Measurements from ENCODE around the gene PHLDA2.

The PHLDA2 gene

GRCh38 chr11:2901854-2902783 is 27.1 kb downstream of the PHLDA2 start:
- DNase-seq (ENCODE audit: low read depth) = peak; percentile 89
- peak overlapping the region; percentile 64 for H3K4me3 ChIP-seq (replicated peaks; ENCODE audit: low read depth, low read length)
- no peak for TF ChIP-seq CTCF (IDR thresholded peaks at IDR 0.05; ENCODE audit: low read length, missing control alignments)

GRCh38 chr11:2901196-2901796 is 27.9 kb downstream of the PHLDA2 start:
- no peak for TF ChIP-seq CTCF (IDR thresholded peaks at IDR 0.05; ENCODE audit: low read length, missing control alignments)
- no peak for DNase-seq (ENCODE audit: low read depth)
- H3K4me3 ChIP-seq (replicated peaks; ENCODE audit: low read depth, low read length) = peak overlapping the region; percentile 64

DNA sequence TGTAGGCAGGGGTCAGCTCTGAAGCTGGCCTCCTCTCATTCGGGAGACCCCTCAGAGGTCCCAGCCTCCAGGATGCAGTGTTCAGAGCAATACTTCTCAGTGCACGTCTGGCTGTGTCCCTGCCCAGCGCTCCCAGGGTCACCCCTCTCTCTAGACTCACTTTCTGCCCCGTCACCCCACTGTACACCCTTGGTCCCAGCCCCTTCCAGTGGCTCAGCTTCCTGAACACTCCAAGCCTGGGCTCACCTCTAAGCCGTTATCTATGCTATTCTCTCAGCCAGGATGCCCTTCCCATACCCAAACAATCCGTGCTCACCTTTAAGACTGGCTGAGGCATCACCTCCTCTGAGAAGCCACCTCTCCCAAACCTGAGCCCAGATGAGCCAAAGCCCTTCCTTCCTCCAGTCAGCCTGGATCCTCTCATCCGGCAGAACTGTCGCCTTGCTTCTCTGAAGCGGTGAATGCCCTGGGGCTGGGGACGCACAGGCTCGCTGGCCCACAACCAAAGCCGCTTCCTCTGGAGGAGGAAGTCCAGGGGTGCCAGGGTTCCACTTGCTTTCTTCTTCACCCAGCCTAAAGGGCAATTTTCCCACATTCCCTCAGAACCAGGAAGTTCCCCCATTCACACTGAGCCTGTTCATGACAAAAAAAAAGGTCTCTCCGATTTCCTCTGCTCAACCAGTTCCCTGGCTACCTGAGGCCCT is 30.0 kb downstream of the PHLDA2 start:
- no peak for TF ChIP-seq CTCF (IDR thresholded peaks at IDR 0.05; ENCODE audit: low read length, missing control alignments)
- no peak overlapping the region for H3K4me3 ChIP-seq (replicated peaks; ENCODE audit: low read depth, low read length)

GRCh38 chr11:2898366-2899079 is 30.7 kb downstream of the PHLDA2 start:
- peak; percentile 94 for DNase-seq (ENCODE audit: low read depth)
- H3K4me3 ChIP-seq (replicated peaks; ENCODE audit: low read depth, low read length) = no peak overlapping the region
- no peak for TF ChIP-seq CTCF (IDR thresholded peaks at IDR 0.05; ENCODE audit: low read length, missing control alignments)

More for the DNA sequence above, 30.0 kb downstream of the PHLDA2 start:
- no peak for DNase-seq (ENCODE audit: low read depth)

DNA sequence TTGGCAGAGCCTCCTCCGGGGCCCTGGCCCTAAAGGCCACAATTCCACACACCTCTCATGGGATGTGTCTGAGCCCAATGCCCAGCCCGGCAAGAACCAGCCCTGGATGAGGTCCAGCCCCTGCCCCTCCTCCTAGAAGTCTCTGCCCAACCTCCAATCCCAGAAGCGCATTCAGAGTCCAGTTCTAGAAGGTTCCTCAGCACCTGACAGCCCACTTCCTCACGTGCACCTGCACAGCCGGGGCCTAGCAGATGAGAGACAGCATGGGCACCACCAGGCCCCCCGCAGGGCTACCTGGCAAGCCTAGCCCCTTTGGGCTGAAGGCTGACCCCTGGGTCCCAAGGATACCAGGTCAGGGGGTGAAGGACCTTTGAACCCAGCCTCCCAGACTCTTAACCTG is 32.2 kb downstream of the PHLDA2 start:
- H3K4me3 ChIP-seq (replicated peaks; ENCODE audit: low read depth, low read length) = no peak overlapping the region
- no peak for DNase-seq (ENCODE audit: low read depth)
- no peak for TF ChIP-seq CTCF (IDR thresholded peaks at IDR 0.05; ENCODE audit: low read length, missing control alignments)

GRCh38 chr11:2896047-2896446 is 33.2 kb downstream of the PHLDA2 start:
- H3K4me3 ChIP-seq (replicated peaks; ENCODE audit: low read depth, low read length) = no peak overlapping the region
- no peak for DNase-seq (ENCODE audit: low read depth)
- TF ChIP-seq CTCF (IDR thresholded peaks at IDR 0.05; ENCODE audit: low read length, missing control alignments) = no peak
